HG03135 (cell line): Measurements from ENCODE around the gene WBP2.
A peak's percentile ranks its signal among the peaks of the same experiment; 100 is the strongest.
"Not testable (repeated sequence)": the region's sequence is repeated elsewhere in the genome, so short reads cannot be mapped to it uniquely, and the experiment has no call there.

Experiments
- ATAC-seq: cut with Tn5 transposase; IDR thresholded peaks from one replicate; pipeline ENCODE4 v1.9.1; 2021; ENCODE audit warnings: mild to moderate bottlenecking, moderate library complexity; ENCODE audit not compliant: unreplicated experiment

WBP2 gene

GRCh38 chr17:75889454-75889853 is 34.3 kb upstream of the WBP2 start:
- ATAC-seq, result no peak

GRCh38 chr17:75888484-75888883 is 33.3 kb upstream of the WBP2 start:
- no peak for ATAC-seq

GRCh38 chr17:75885860-75886259 is 30.7 kb upstream of the WBP2 start:
- ATAC-seq, result not testable (repeated sequence)

- no peak for ATAC-seq
Observed at GRCh38 chr17:75885431-75885830, 30.3 kb upstream of the WBP2 start.

GRCh38 chr17:75881678-75882454 is 26.7 kb upstream of the WBP2 start:
- ATAC-seq, result no peak

- ATAC-seq, result no peak
Observed at GRCh38 chr17:75880266-75880665, 25.1 kb upstream of the WBP2 start.

- peak; percentile 10 for ATAC-seq
Observed at GRCh38 chr17:75878174-75878998, 23.3 kb upstream of the WBP2 start, which contains the start of gene TRIM47. Gene TRIM47 (minus strand): TSS chr17:75878581. CDS start chr17:75878548, 33 bp downstream.

GRCh38 chr17:75877752-75878173 is 22.6 kb upstream of the WBP2 start:
- ATAC-seq, result peak; percentile 51

- ATAC-seq, result no peak
Observed at GRCh38 chr17:75876938-75877751, 22.0 kb upstream of the WBP2 start.

- no peak for ATAC-seq
Observed at GRCh38 chr17:75876190-75876937, 21.2 kb upstream of the WBP2 start.

- no peak for ATAC-seq
Observed at GRCh38 chr17:75875940-75876189, 20.7 kb upstream of the WBP2 start.

GRCh38 chr17:75875182-75875939 is 20.2 kb upstream of the WBP2 start:
- no peak for ATAC-seq

GRCh38 chr17:75874323-75875181 is 19.4 kb upstream of the WBP2 start:
- ATAC-seq, result no peak

GRCh38 chr17:75873587-75874322 is 18.6 kb upstream of the WBP2 start:
- ATAC-seq, result no peak

- no peak for ATAC-seq
Observed at GRCh38 chr17:75872434-75873351, 17.6 kb upstream of the WBP2 start.

- not testable (repeated sequence) for ATAC-seq
Observed at GRCh38 chr17:75870228-75870627, 15.1 kb upstream of the WBP2 start.
